Endothelial cell of umbilical vein (primary cell): ENCODE measurements around the gene C1QTNF4. TPM values are rescaled to one million over a fixed set of nuclear protein-coding genes. Genes with fewer than 3 reads are reported as not detected.
A peak's percentile ranks its signal among the peaks of the same experiment; 100 is the strongest.

Experiments
- BruUV-seq: library from RNA; stranded (reverse); fragments of 400-500 nt; replicated peaks from 2 replicates; lab custom pipeline; 2021; lab: Mats Ljungman, UMichigan
- CTCF ChIA-PET: fragments of 300-600, 350-600 bp; sonication (Branson Sonifier 250); formaldehyde crosslinking; loops from one replicate; lab custom pipeline; 2021; ENCODE audit warnings: antibody characterized with exemption, inconsistent platforms; lab: Charles Lee
- POLR2A ChIA-PET: fragments of 300-600, 350-600 bp; sonication (Branson Sonifier 250); formaldehyde crosslinking; loops from one replicate; lab custom pipeline; 2021; ENCODE audit warnings: antibody characterized with exemption, inconsistent platforms; lab: Charles Lee
- DNase-seq: peaks from one replicate; pipeline ENCODE4 v3.0.0-alpha.2; 2011; ENCODE audit warnings: low read depth, low spot score
- FAIRE-seq: peaks from 2 replicates; lab custom pipeline; 2011; peaks lifted over from hg19 to GRCh38; lab: Jason Lieb, UNC
- H2AFZ ChIP-seq: 2 replicates; pipeline ENCODE4 v1.6.0; 2012; ENCODE audit warnings: low read depth, low read length, control low read depth, inconsistent platforms
- H3K27ac ChIP-seq: 2 replicates; pipeline ENCODE4 v1.5.1; 2011; ENCODE audit warnings: low read depth, mild to moderate bottlenecking, control low read depth, low read length, moderate library complexity; ENCODE audit not compliant: insufficient read depth
- H3K27me3 ChIP-seq, 2 experiments: 2 replicates each; pipeline versions ENCODE4 v1.6.0 to v1.6.1; 2011; ENCODE audit warnings: low read length in 2 of 2, mixed read lengths in 1 of 2; ENCODE audit not compliant: control insufficient read depth in 2 of 2, insufficient read depth in 2 of 2
- H3K36me3 ChIP-seq, 2 experiments: 2 replicates in 1 of 2; 3 replicates in 1 of 2; pipeline ENCODE4 v1.5.1; 2011; ENCODE audit warnings: low read length in 2 of 2, mild to moderate bottlenecking in 1 of 2, moderate library complexity in 1 of 2; ENCODE audit not compliant: control insufficient read depth in 2 of 2, insufficient read depth in 2 of 2; ENCODE audit errors: extremely low read depth in 1 of 2
- H3K4me1 ChIP-seq: 3 replicates; pipeline ENCODE4 v1.5.1; 2011; ENCODE audit warnings: mild to moderate bottlenecking, low read length; ENCODE audit not compliant: control insufficient read depth, insufficient read depth; ENCODE audit errors: extremely low read depth
- H3K4me2 ChIP-seq: 2 replicates; pipeline ENCODE4 v1.6.1; 2011; ENCODE audit warnings: low read length, control low read depth, mixed read lengths; ENCODE audit not compliant: insufficient read depth
- H3K4me3 ChIP-seq, 3 experiments: fragments of 200-600 bp in 1 of 3; sonication (generic), shearing (Covaris generic) in 1 of 3; replicated peaks in 1 of 3; 2 replicates each; pipeline ENCODE4 v1.5.1; 2011 to 2016; ENCODE audit warnings: control low read depth in 3 of 3, low read length in 3 of 3, mild to moderate bottlenecking in 2 of 3, inconsistent platforms in 1 of 3, low read depth in 1 of 3, moderate library complexity in 1 of 3; ENCODE audit not compliant: insufficient read depth in 1 of 3
- H3K79me2 ChIP-seq: 2 replicates; pipeline ENCODE4 v1.6.0; 2012; ENCODE audit warnings: low read length, inconsistent platforms; ENCODE audit not compliant: control insufficient read depth, insufficient read depth
- H3K9ac ChIP-seq: replicated peaks from 2 replicates; pipeline ENCODE3; 2011; ENCODE audit warnings: low read length, control low read depth; ENCODE audit not compliant: insufficient read depth; ENCODE audit errors: extremely low read depth
- H3K9me1 ChIP-seq: replicated peaks from 3 replicates; pipeline ENCODE4 v1.6.0; 2011; ENCODE audit warnings: mild to moderate bottlenecking, low read length; ENCODE audit not compliant: control insufficient read depth, insufficient read depth; ENCODE audit errors: extremely low read depth
- H3K9me3 ChIP-seq: replicated peaks from 2 replicates; pipeline ENCODE4 v1.5.1; 2012; ENCODE audit warnings: low read length, inconsistent platforms; ENCODE audit not compliant: control insufficient read depth, insufficient read depth
- H4K20me1 ChIP-seq: replicated peaks from 2 replicates; pipeline ENCODE3; 2011; ENCODE audit warnings: mild to moderate bottlenecking, low read length; ENCODE audit not compliant: control insufficient read depth, insufficient read depth; ENCODE audit errors: extremely low read depth
- CTCF ChIP-seq, 2 donors: IDR thresholded peaks; 1 replicate in 1 of 2; 2 replicates in 1 of 2; pipeline ENCODE4 v1.5.1; 2011; ENCODE audit warnings: low read length in 2 of 2, mild to moderate bottlenecking in 2 of 2, moderate library complexity in 2 of 2, control low read depth in 1 of 2, inconsistent platforms in 1 of 2, low read depth in 1 of 2; ENCODE audit not compliant: insufficient read depth in 1 of 2; ENCODE audit errors: extremely low read depth in 1 of 2
- EZH2 ChIP-seq: IDR thresholded peaks from 2 replicates; pipeline ENCODE4 v1.6.1; 2012; ENCODE audit warnings: borderline replicate concordance, low read depth, mild to moderate bottlenecking, moderate library complexity, low read length, inconsistent platforms; ENCODE audit not compliant: severe bottlenecking
- FOS ChIP-seq: IDR thresholded peaks from 2 replicates; pipeline ENCODE4 v1.6.1; 2011; ENCODE audit warnings: mild to moderate bottlenecking, low read length, moderate library complexity, borderline replicate concordance; ENCODE audit not compliant: insufficient read depth
- GATA2 ChIP-seq: IDR thresholded peaks from 2 replicates; pipeline ENCODE4 v1.7.0; 2011; ENCODE audit warnings: low read depth, mild to moderate bottlenecking, moderate library complexity, mixed read lengths, low read length; ENCODE audit not compliant: insufficient read length, insufficient read depth
- JUN ChIP-seq: IDR thresholded peaks from 2 replicates; pipeline ENCODE4 v1.6.1; 2011; ENCODE audit warnings: borderline replicate concordance, low read depth; ENCODE audit not compliant: insufficient read length, insufficient read depth
- MAX ChIP-seq: IDR thresholded peaks from 2 replicates; pipeline ENCODE4 v1.6.1; 2011; ENCODE audit not compliant: insufficient read depth, insufficient read length
- MYC ChIP-seq: IDR thresholded peaks from one replicate; pipeline ENCODE4 v1.6.1; 2011; ENCODE audit warnings: mild to moderate bottlenecking, low read depth, low read length
- POLR2A ChIP-seq: IDR thresholded peaks from 2 replicates; pipeline ENCODE4 v1.6.1; 2012; ENCODE audit warnings: low read depth, mild to moderate bottlenecking, control low read depth, low read length
- POLR2AphosphoS5 ChIP-seq: IDR thresholded peaks from 2 replicates; pipeline ENCODE4 v1.6.1; 2012; ENCODE audit warnings: low read depth, mild to moderate bottlenecking, control low read depth, low read length, moderate library complexity; ENCODE audit not compliant: insufficient read depth
- dilution Hi-C: fragments of 300-500 bp; cut with MboI; formaldehyde crosslinking; loops from one replicate; pipeline ENCODE4 v1.15.0; 2019; ENCODE audit warnings: low sequenced_read_pairs; ENCODE audit not compliant: extremely low pct_ligation_motif_present
- intact Hi-C: fragments of 100-400 bp; cut with micrococcal nuclease; formaldehyde crosslinking; loops from one replicate; pipeline ENCODE4 v1.10.0; 2022
- polyA plus RNA-seq, 4 experiments: library from polyadenylated mRNA; depleted of rRNA in 3 of 4; stranded (reverse) in 3 of 4; unstranded in 1 of 4; fragments of >200 nt; gene quantifications; 2 replicates each; pipeline versions ENCODE4 v1.2.1 to v1.2.3, GENCODE V29; 2011 to 2012; ENCODE audit warnings: missing spikeins in 1 of 4
- total RNA-seq: library from RNA; stranded (reverse); gene quantifications from 2 replicates; pipeline ENCODE4 v1.2.3, GENCODE V29; 2021

The C1QTNF4 gene
- total and polyA plus RNA-seq, 2 donors (not counting 3 experiments of a cell fraction or from before 2014, with no cell fraction given) = 1.7 to 5.4 TPM

- peaks cover 32 to 40% of the 10 kb centered on the region in 2 experiments for H3K27me3 ChIP-seq
- ChIA-PET POLR2A (interaction anchor here (0.5 kb wide), 1 partner anchor 126 kb away, joined by 4 read pairs; no protein-coding TSS in a partner anchor), CTCF (interaction anchor here (0.6 to 1.3 kb wide), 3 partner anchors 25 to 180 kb away, joined by 3 to 5 read pairs (median 4); no protein-coding TSS in a partner anchor)
- H3K4me2 ChIP-seq = no peak overlapping the region
- dilution Hi-C loops = no loop called here
- H2AFZ ChIP-seq = no peak overlapping the region
- H3K9ac ChIP-seq = no peak overlapping the region
- H3K4me1 ChIP-seq = peaks cover 10% of the 10 kb centered on the region
- no peaks in the 10 kb centered on the region for H3K79me2 ChIP-seq
- no peak for TF ChIP-seq FOS
- TF ChIP-seq POLR2AphosphoS5 = no peak
- no peak for TF ChIP-seq EZH2
- TF ChIP-seq MAX = no peak
- no peak for TF ChIP-seq MYC
- no peak for TF ChIP-seq POLR2A
- H4K20me1 ChIP-seq = no peaks in the 10 kb centered on the region
- no peak overlapping the region for H3K4me3 ChIP-seq
- no peaks in the 10 kb centered on the region for H3K9me1 ChIP-seq
- no peak overlapping the region for H3K27ac ChIP-seq
- FAIRE-seq (no peak), DNase-seq (no peak)
- no peaks in the 10 kb centered on the region for H3K36me3 ChIP-seq
- intact Hi-C loops = no loop called here
- no peaks in the 10 kb centered on the region for H3K9me3 ChIP-seq
- no TSS peak for BruUV-seq
These were observed 2.0 kb downstream of the C1QTNF4 start for GRCh38 chr11:47592251-47592650.

- H3K27ac ChIP-seq = no peak overlapping the region
- FAIRE-seq (peak; percentile 71), DNase-seq (peak; percentile 66)
- H3K27me3 ChIP-seq = peaks cover 32 to 40% of the 10 kb centered on the region in 2 experiments
- no peak overlapping the region for H3K4me3 ChIP-seq
- no peaks in the 10 kb centered on the region for H3K36me3 ChIP-seq
- intact Hi-C loops (no loop called here), dilution Hi-C loops (no loop called here)
- H2AFZ ChIP-seq = no peak overlapping the region
- H3K79me2 ChIP-seq = no peaks in the 10 kb centered on the region
- no peaks in the 10 kb centered on the region for H3K9me1 ChIP-seq
- BruUV-seq = no TSS peak
- ChIA-PET POLR2A (interaction anchor here (0.5 kb wide), 1 partner anchor 125 kb away, joined by 4 read pairs; no protein-coding TSS in a partner anchor), CTCF (interaction anchor here (1.2 to 1.3 kb wide), 2 partner anchors 25 to 179 kb away, joined by 4 to 5 read pairs; no protein-coding TSS in a partner anchor)
- no peaks in the 10 kb centered on the region for H4K20me1 ChIP-seq
- H3K4me1 ChIP-seq = peaks cover 10% of the 10 kb centered on the region
- H3K4me2 ChIP-seq = no peak overlapping the region
- H3K9me3 ChIP-seq = no peaks in the 10 kb centered on the region
- no peak overlapping the region for H3K9ac ChIP-seq
- TF ChIP-seq GATA2 (no peak), POLR2AphosphoS5 (no peak), MAX (no peak), CTCF (IDR thresholded peaks at IDR 0.05; ENCODE audit: extremely low read depth in 1 of 2, insufficient read depth in 1 of 2, low read depth in 1 of 2, low read length in 2 of 2) (no peak), EZH2 (no peak), FOS (no peak), MYC (no peak), POLR2A (no peak), JUN (no peak)
These were observed 2.4 kb downstream of the C1QTNF4 start for GRCh38 chr11:47591764-47592163.
